ENCODE data around the gene SMAD1.

DNA sequence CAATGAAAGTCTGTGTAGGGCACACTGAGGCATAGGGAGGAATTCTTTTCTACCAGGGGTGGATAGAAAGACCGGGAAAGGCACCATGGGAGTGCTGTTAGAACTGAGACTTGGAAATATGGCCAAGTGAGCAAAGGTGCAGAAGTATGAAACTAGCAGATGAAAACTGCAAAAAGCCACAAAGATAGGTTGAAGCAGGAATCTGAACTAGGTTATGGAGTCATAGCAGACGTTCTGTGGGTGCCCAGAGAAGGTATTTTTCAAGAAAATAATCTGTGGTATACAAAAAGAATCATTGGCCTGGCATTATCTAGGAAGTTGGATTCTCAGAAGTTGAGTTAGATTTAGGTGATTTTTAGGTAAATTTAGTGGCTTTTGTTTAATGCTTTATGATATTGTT lies 48.5 kb downstream of the SMAD1 start:
- TF ChIP-seq, protein P1, sequence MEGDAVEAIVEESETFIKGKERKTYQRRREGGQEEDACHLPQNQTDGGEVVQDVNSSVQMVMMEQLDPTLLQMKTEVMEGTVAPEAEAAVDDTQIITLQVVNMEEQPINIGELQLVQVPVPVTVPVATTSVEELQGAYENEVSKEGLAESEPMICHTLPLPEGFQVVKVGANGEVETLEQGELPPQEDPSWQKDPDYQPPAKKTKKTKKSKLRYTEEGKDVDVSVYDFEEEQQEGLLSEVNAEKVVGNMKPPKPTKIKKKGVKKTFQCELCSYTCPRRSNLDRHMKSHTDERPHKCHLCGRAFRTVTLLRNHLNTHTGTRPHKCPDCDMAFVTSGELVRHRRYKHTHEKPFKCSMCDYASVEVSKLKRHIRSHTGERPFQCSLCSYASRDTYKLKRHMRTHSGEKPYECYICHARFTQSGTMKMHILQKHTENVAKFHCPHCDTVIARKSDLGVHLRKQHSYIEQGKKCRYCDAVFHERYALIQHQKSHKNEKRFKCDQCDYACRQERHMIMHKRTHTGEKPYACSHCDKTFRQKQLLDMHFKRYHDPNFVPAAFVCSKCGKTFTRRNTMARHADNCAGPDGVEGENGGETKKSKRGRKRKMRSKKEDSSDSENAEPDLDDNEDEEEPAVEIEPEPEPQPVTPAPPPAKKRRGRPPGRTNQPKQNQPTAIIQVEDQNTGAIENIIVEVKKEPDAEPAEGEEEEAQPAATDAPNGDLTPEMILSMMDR (IDR thresholded peaks at IDR 0.05): no peak
- TF ChIP-seq CREM (CRISPR knock-in tag; IDR thresholded peaks at IDR 0.05) (no peak), AR (CRISPR knock-in tag; IDR thresholded peaks at IDR 0.05) (no peak), JUN (CRISPR knock-in tag; IDR thresholded peaks at IDR 0.05) (no peak)
